PC-9 (cell line): ENCODE results near the gene ALS2. TPM values are rescaled to one million over a fixed set of nuclear protein-coding genes. Genes with fewer than 3 reads are reported as not detected.

ENCODE experiments used
- BruUV-seq: library from RNA; stranded (reverse); fragments of 400-500 nt; replicated peaks from 2 replicates; lab custom pipeline; 2021; lab: Mats Ljungman, UMichigan
- CTCF ChIA-PET: fragments of 300-600 bp; sonication (Branson Sonifier 250); formaldehyde crosslinking; loops from one replicate; lab custom pipeline; 2022; ENCODE audit warnings: antibody characterized with exemption; lab: Charles Lee
- POLR2A ChIA-PET: fragments of 300-600 bp; sonication (Branson Sonifier 250); formaldehyde crosslinking; loops from one replicate; lab custom pipeline; 2022; ENCODE audit warnings: antibody characterized with exemption; ENCODE audit not compliant: unreplicated experiment; lab: Charles Lee
- DNase-seq, 2 experiments: peaks; one replicate each; pipeline versions ENCODE4 v3.0.0 to v3.0.0-alpha.2; 2015 to 2022; ENCODE audit warnings: mixed read lengths in 1 of 2
- H2AFZ ChIP-seq: fragments of 200-600 bp; sonication (generic); 2 replicates; pipeline ENCODE4 v1.8.1; 2017; ENCODE audit warnings: antibody characterized with exemption
- H3F3A ChIP-seq: fragments of 200-600 bp; sonication (generic); 2 replicates; pipeline ENCODE4 v1.8.1; 2017; ENCODE audit warnings: antibody characterized with exemption, mild to moderate bottlenecking, low read depth; ENCODE audit not compliant: insufficient read depth
- H3K27ac ChIP-seq: fragments of 200-600 bp; sonication (generic); 2 replicates; pipeline ENCODE4 v1.6.1; 2016; ENCODE audit warnings: mixed run types
- H3K27me3 ChIP-seq: fragments of 200-600 bp; sonication (generic); 2 replicates; pipeline ENCODE4 v1.6.1; 2016; ENCODE audit warnings: low read depth, mixed run types; ENCODE audit not compliant: insufficient read depth
- H3K36me3 ChIP-seq: fragments of 200-600 bp; sonication (generic); 2 replicates; pipeline ENCODE4 v1.6.1; 2016; ENCODE audit warnings: low read depth, mixed run types
- H3K4me1 ChIP-seq: fragments of 200-600 bp; sonication (generic); replicated peaks from 2 replicates; pipeline ENCODE4 v1.6.1; 2016; ENCODE audit warnings: mixed run types; ENCODE audit not compliant: insufficient read depth
- H3K4me2 ChIP-seq: fragments of 200-600 bp; sonication (generic); 2 replicates; pipeline ENCODE4 v1.6.1; 2017; ENCODE audit warnings: mixed run types
- H3K4me3 ChIP-seq: fragments of 200-600 bp; sonication (generic); 2 replicates; pipeline ENCODE4 v1.6.1; 2016; ENCODE audit warnings: mixed run types
- H3K79me2 ChIP-seq: fragments of 200-600 bp; sonication (generic); 2 replicates; pipeline ENCODE4 v1.6.1; 2017; ENCODE audit warnings: low read depth, mixed run types
- H3K9me2 ChIP-seq: fragments of 200-600 bp; sonication (generic); 2 replicates; pipeline ENCODE4 v1.8.1; 2017; ENCODE audit warnings: mild to moderate bottlenecking; ENCODE audit not compliant: insufficient read depth
- H3K9me3 ChIP-seq: fragments of 200-600 bp; sonication (generic); 2 replicates; pipeline ENCODE4 v1.8.1; 2016; ENCODE audit warnings: low read depth; ENCODE audit not compliant: insufficient read depth
- H4K20me1 ChIP-seq: fragments of 200-600 bp; sonication (generic); 2 replicates; pipeline ENCODE4 v1.8.1; 2017; ENCODE audit not compliant: insufficient read depth
- EZH2 ChIP-seq: fragments of 200-600 bp; sonication (generic); IDR thresholded peaks from 2 replicates; pipeline ENCODE4 v1.8.0; 2017; ENCODE audit warnings: antibody characterized with exemption, low read depth
- intact Hi-C: fragments of 100-400 bp; cut with micrococcal nuclease; formaldehyde crosslinking; loops from one replicate; pipeline ENCODE4 v1.10.0; 2022; ENCODE audit not compliant: unreplicated experiment
- total RNA-seq: library from RNA; stranded (reverse); gene quantifications from 2 replicates; pipeline ENCODE4 v1.2.3, GENCODE V29; 2021
- TF ChIP-seq, protein P1 (sequence below): fragments of 200-600 bp; sonication (generic); conservative IDR thresholded peaks from 2 replicates; pipeline ENCODE4 v1.6.1; 2017; ENCODE audit warnings: mixed run types, antibody characterized with exemption, mild to moderate bottlenecking, moderate library complexity

Gene ALS2
- total RNA-seq, 1 experiment from 2014 or later = 27.6 TPM

DNA sequence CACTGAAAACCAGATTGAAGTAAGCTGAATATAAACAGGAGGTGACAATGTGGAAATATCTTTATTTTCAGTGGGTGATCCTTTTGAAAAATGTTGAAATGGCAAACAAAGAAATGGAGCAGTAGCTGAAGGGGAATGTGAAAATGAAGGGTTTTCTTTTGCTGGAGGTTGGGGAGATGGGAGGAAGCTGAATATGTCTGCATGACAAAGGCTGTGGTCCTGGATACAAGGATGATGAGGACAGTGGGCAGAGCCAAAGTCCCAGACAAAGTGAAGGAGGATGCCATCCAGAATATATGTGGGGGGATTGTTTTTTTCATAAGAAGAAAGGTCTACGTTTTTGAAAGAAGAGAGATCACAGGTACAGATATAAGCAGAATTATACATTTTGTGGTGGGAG lies 6.7 kb downstream of the ALS2 start:
- H3K4me2 ChIP-seq = no peak overlapping the region
- H3K27ac ChIP-seq = no peak overlapping the region
- no peaks in the 10 kb centered on the region for H3K9me2 ChIP-seq
- H3K27me3 ChIP-seq = no peaks in the 10 kb centered on the region
- no peak overlapping the region for H3K4me3 ChIP-seq
- CTCF ChIA-PET = no interaction called here
- no peak for DNase-seq
- no peaks in the 10 kb centered on the region for H4K20me1 ChIP-seq
- intact Hi-C loops = no loop called here
- H3F3A ChIP-seq = 0 out of 2 replicates have a peak, but pooled peaks cover 3% of the 10 kb centered on the region
- no peak for TF ChIP-seq EZH2
- TF ChIP-seq, protein P1, sequence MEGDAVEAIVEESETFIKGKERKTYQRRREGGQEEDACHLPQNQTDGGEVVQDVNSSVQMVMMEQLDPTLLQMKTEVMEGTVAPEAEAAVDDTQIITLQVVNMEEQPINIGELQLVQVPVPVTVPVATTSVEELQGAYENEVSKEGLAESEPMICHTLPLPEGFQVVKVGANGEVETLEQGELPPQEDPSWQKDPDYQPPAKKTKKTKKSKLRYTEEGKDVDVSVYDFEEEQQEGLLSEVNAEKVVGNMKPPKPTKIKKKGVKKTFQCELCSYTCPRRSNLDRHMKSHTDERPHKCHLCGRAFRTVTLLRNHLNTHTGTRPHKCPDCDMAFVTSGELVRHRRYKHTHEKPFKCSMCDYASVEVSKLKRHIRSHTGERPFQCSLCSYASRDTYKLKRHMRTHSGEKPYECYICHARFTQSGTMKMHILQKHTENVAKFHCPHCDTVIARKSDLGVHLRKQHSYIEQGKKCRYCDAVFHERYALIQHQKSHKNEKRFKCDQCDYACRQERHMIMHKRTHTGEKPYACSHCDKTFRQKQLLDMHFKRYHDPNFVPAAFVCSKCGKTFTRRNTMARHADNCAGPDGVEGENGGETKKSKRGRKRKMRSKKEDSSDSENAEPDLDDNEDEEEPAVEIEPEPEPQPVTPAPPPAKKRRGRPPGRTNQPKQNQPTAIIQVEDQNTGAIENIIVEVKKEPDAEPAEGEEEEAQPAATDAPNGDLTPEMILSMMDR = no peak
- H3K4me1 ChIP-seq = peaks cover 31% of the 10 kb centered on the region
- POLR2A ChIA-PET = no interaction called here
- no peaks in the 10 kb centered on the region for H3K36me3 ChIP-seq
- no peaks in the 10 kb centered on the region for H3K9me3 ChIP-seq
- peaks cover 60% of the 10 kb centered on the region for H3K79me2 ChIP-seq
- BruUV-seq = no TSS peak
- H2AFZ ChIP-seq = no peak overlapping the region

DNA sequence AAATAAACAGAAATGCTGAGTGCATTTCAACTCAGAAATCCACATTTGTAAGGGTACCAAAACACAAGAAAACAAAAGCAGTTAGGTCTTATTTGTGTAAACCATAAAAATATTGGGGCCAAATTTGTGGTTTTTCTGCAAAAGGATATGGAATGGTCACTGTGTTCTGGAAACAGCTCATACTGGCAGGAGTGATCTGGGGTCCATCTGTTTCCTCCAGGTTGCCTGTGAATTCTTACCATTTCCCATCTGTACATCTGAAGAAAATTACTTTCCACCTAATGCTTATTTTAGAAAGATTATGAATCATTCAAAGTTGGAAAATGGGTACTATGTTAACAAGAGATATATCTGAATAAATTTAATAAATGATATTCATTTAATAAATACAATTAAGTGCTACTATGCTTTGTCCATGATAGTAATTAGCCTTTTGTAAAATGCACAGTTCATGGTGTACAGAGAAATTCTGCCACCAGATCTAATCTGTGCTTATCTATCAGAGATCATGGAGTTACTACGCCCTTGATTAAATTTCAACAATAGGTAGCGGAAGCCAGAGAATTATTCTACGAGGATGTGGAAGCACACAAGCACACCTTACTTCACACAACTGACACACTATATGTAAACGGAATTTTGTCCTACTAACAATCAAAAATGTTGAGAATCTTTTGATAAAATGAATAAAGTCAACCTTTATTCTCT lies 10.9 kb downstream of the ALS2 start:
- Histone ChIP-seq H3K27ac (no peak overlapping the region), H3K4me2 (no peak overlapping the region), H3K36me3 (no peaks in the 10 kb centered on the region), H3K4me3 (no peak overlapping the region), H3K4me1 (peaks cover 5% of the 10 kb centered on the region), H3K9me2 (no peaks in the 10 kb centered on the region), H3K9me3 (no peaks in the 10 kb centered on the region), H4K20me1 (no peaks in the 10 kb centered on the region; the same call in 1 of the 2 replicates), H3K27me3 (no peaks in the 10 kb centered on the region), H3F3A (0 out of 2 replicates have a peak, but pooled peaks cover 3% of the 10 kb centered on the region), H3K79me2 (peaks cover 21% of the 10 kb centered on the region), H2AFZ (no peak overlapping the region)
- no TSS peak for BruUV-seq
- ChIA-PET CTCF (no interaction called here), POLR2A (no interaction called here)
- TF ChIP-seq, protein P1 = no peak
- TF ChIP-seq EZH2 = no peak
- DNase-seq = no peak
- intact Hi-C loops = no loop called here

DNA sequence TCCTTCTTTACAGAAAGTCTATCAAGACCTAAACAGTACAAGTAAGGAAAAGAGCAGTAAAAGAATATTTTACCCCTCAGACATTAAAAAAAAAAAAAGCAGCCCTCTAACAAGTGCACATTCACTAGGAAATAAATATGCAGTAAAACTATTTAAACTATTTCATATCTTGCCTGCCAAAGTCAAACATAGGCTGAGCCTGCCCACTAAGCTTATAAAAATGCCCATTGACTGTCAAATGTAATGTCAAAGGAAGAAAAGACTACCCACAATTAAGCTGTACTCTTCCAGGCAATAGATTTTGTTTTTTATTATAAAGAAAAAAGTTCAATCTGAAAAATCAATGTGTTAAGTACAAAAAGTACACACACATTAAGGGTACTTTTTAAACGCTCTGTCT lies 11.8 kb downstream of the ALS2 start:
- H3K4me3 ChIP-seq = no peak overlapping the region

More for the DNA sequence above, 11.8 kb downstream of the ALS2 start:
- TF ChIP-seq EZH2 = no peak
- TF ChIP-seq, protein P1 = no peak
- Histone ChIP-seq H4K20me1 (no peaks in the 10 kb centered on the region; the same call in 1 of the 2 replicates), H3K27me3 (no peaks in the 10 kb centered on the region), H2AFZ (no peak overlapping the region), H3K36me3 (no peaks in the 10 kb centered on the region), H3K9me2 (no peaks in the 10 kb centered on the region), H3K4me1 (no peaks in the 10 kb centered on the region), H3F3A (0 out of 2 replicates have a peak, but pooled peaks cover 3% of the 10 kb centered on the region), H3K4me2 (no peak overlapping the region), H3K27ac (no peak overlapping the region), H3K9me3 (no peaks in the 10 kb centered on the region), H3K79me2 (peaks cover 12% of the 10 kb centered on the region)
- no peak for DNase-seq
- CTCF ChIA-PET = interaction anchor here (0.6 kb wide), 1 partner anchor 511 kb away, joined by 3 read pairs; no protein-coding TSS in a partner anchor
- BruUV-seq = no TSS peak
- POLR2A ChIA-PET = interaction anchor here (0.5 kb wide), 1 partner anchor 307 kb away, joined by 4 read pairs; no protein-coding TSS in a partner anchor
- intact Hi-C loops = no loop called here
